ENCODE data around the gene FAM240B. TPM values are rescaled to one million over a fixed set of nuclear protein-coding genes. Genes with fewer than 3 reads are reported as not detected.

FAM240B gene
- total RNA-seq, 3 donors from 2014 or later = not detected

Other genes with a start within 250 kb of the FAM240B start
- 1 to 10 TPM; 2.1 to 5.4 (median 5.3) TPM for gene ANKRD18A, start 99.5 kb downstream of the FAM240B start, total RNA-seq

All from activated T-cell treated with anti-CD3 and anti-CD28 coated beads, Interleukin-2, amount 50 U/mL, for 4 hours (primary cell).